Fibroblast of skin of back (primary cell): ENCODE results near the gene PDLIM7.

ENCODE experiments used
- DNase-seq: peaks from one replicate; pipeline ENCODE4 v3.0.0-alpha.2; 2013

The PDLIM7 gene

GRCh38 chr5:177505075-177505474 is 7.7 kb upstream of the PDLIM7 start:
- DNase-seq = no peak

- no peak for DNase-seq
Measured at GRCh38 chr5:177504086-177505056, 7.0 kb upstream of the PDLIM7 start.

- DNase-seq = no peak
Measured at GRCh38 chr5:177503351-177504085, 6.1 kb upstream of the PDLIM7 start.

- no peak for DNase-seq
Measured at GRCh38 chr5:177502886-177503285, 5.5 kb upstream of the PDLIM7 start.

GRCh38 chr5:177501874-177502678 is 4.7 kb upstream of the PDLIM7 start:
- DNase-seq = no peak

- peak; percentile 83 for DNase-seq
Measured at GRCh38 chr5:177500685-177501522, 3.5 kb upstream of the PDLIM7 start.

GRCh38 chr5:177499842-177500241 is 2.4 kb upstream of the PDLIM7 start:
- DNase-seq = no peak

GRCh38 chr5:177498013-177498787 is 796 bp upstream of the PDLIM7 start:
- DNase-seq = no peak

- DNase-seq = peak; percentile 98
Measured at GRCh38 chr5:177496727-177497291, 595 bp downstream of the PDLIM7 start.

GRCh38 chr5:177496070-177496726 is 1.2 kb downstream of the PDLIM7 start:
- DNase-seq = peak; percentile 78

- peak; percentile 98 for DNase-seq
Measured at GRCh38 chr5:177495243-177496060, 2.0 kb downstream of the PDLIM7 start.

- DNase-seq = peak; percentile 97
Measured at GRCh38 chr5:177494346-177495195, 2.8 kb downstream of the PDLIM7 start.

- no peak for DNase-seq
Measured at GRCh38 chr5:177493795-177494345, 3.5 kb downstream of the PDLIM7 start.

- no peak for DNase-seq
Measured at GRCh38 chr5:177492841-177493240, 4.6 kb downstream of the PDLIM7 start.

- no peak for DNase-seq
Measured at GRCh38 chr5:177491983-177492746, 5.2 kb downstream of the PDLIM7 start.

GRCh38 chr5:177491429-177491945 is 5.9 kb downstream of the PDLIM7 start:
- DNase-seq = peak; percentile 66

- DNase-seq = no peak
Measured at GRCh38 chr5:177490992-177491391, 6.4 kb downstream of the PDLIM7 start.
